Stomach (tissue), 4 donors: ENCODE measurements around the gene NKAPL.

Experiments
- CTCF ChIP-seq, 7 experiments: fragments of 450-650 bp in 4 of 7; fragments of 200-600 bp in 3 of 7; sonication (generic) in 3 of 7; IDR thresholded peaks; one replicate each; pipeline ENCODE4 v1.5.1; 2016 to 2019; ENCODE audit warnings: antibody characterized with exemption in 7 of 7, control low read depth in 2 of 7, mild to moderate bottlenecking in 1 of 7
- POLR2A ChIP-seq, 4 donors: fragments of 450-650 bp; IDR thresholded peaks; one replicate each; pipeline ENCODE4 v1.6.1; 2016; ENCODE audit warnings: antibody characterized with exemption in 4 of 4, control low read depth in 2 of 4, mild to moderate bottlenecking in 1 of 4, moderate library complexity in 1 of 4

- TF ChIP-seq POLR2A (IDR thresholded peaks at IDR 0.05) (no peak), CTCF (IDR thresholded peaks at IDR 0.05) (no peak)
Measured at GRCh38 chr6:28217890-28218289, 41.2 kb upstream of the NKAPL start.
